Activated CD8-positive, alpha-beta memory T cell treated with anti-CD3 and anti-CD28 coated beads, Interleukin-2, amount 50 U/mL, for 24 hours (primary cell): ENCODE results near the gene EIPR1.

Source experiments
- DNase-seq: peaks from one replicate; pipeline ENCODE4 v3.0.0-alpha.2; 2020; ENCODE audit errors: extremely low read depth

The EIPR1 gene

DNA sequence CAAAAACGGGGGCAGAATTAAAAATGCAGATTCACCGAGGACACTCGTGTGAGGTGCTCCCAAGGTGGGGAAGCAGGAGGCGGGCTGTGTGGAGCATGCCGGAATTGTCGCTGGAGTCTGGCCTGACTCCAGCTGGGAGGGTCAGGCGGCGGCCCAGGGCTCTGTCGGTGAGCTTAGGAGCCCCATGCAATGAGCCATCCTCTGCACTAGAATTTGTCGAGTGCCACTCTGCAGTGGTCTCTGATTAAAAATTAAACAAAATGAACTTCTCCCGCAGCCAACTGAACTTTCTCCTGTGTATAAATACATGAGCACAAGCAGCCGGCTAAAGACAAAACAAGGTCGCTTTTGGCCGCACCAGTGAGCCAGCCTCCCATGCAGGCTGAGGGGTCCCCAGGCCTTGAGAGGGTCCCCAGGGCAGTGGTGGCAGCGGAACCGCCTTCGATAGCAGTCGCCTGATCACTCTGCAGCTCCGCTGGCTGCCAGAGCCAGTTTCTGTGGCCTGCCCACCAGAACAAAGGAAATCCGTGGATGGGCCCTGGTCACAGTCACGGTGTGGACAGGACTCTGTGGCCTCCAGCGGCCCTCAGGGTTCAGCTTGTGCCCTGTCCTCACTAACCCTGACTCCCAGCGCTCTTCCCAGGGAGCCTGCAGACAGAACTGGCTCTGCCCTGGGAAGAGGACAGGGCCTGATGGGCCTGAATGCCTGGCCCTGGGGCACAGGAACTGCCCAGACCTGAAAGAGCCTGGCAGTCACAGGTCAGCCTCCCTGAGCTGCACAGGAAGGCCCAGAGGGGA, 201.3 kb downstream of the EIPR1 start:
- no peak for DNase-seq

GRCh38 chr2:3175568-3175955, 202.1 kb downstream of the EIPR1 start:
- DNase-seq: no peak

DNA sequence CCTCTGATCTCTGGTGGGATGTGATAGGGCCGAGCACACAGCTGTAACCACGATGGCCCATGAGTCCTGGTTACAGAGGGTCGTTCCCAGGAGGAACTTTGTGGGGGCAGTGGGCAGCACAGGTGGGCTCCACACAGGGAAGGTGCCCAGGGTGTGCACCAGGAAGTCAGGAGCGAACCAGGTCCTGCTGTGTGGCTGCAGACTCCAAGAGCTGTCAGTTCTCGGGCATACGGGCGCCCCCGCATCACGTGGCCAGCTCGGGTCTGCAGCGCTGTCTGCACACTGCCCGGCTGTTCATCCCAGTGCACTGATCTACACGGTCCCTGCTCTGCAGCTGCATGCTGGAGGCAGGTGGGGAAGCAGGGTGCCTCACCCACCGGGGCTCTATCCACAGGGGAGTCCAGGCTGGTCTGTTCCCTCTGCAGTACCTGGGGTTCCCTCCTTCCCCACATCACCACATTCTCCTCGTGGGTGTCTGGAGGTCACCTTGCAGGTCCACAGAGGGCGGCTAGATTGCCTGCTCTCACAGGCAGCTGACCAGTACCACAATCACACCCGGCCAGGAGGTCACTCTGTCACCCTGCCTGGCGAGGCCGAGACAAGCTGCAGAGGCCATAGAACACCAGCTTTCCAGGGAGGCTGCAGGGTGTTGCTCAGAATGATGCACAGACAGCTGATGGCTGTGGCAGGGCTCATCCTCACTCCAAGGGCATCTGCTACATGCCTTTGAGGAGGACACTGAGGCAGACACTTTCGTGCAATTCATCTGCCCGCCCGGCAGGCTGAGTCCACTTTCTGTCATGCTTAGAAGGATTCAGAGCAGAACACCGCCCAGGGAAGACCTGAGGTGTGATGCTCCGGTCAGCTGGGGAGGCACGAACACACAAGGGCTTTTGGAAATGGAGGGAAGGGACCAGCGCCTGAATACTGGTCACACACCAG, 202.7 kb downstream of the EIPR1 start:
- no peak for DNase-seq

- no peak for DNase-seq
Observed at GRCh38 chr2:3173031-3173430, 204.6 kb downstream of the EIPR1 start.

GRCh38 chr2:3172265-3172935, 205.2 kb downstream of the EIPR1 start:
- DNase-seq: no peak

DNA sequence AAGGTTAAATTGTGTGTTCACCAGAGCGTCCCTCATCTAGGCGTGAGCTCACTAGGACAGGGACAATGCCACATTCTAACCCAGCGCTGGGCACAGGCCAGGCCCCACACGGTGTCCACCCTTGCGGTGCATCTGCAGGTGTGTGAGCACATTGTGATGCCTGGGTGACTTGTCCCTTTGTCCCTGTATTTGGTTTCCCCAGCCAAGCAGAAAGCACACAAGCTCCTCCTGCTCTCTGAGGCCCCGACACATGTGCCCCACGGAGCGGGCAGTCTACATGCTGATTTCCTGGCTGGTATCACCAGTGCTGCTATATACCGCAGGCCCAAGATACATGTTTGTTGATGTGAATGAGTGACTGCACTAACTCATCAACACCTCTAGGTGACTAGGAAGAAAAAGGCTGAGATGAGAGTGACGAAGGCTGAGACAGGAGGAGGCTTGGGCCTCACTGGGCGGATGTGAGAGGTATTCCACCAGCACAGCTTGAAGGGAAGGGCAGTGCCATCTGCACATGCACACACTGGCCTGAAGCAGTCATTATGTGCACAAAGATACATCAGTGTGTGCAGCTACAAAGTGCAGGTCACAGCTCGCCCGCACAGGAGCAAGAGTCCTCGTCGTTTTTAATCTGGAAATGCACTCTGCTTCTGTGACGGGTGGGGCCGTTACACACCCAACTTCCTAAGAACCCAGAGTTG, 205.9 kb downstream of the EIPR1 start:
- no peak for DNase-seq

DNA sequence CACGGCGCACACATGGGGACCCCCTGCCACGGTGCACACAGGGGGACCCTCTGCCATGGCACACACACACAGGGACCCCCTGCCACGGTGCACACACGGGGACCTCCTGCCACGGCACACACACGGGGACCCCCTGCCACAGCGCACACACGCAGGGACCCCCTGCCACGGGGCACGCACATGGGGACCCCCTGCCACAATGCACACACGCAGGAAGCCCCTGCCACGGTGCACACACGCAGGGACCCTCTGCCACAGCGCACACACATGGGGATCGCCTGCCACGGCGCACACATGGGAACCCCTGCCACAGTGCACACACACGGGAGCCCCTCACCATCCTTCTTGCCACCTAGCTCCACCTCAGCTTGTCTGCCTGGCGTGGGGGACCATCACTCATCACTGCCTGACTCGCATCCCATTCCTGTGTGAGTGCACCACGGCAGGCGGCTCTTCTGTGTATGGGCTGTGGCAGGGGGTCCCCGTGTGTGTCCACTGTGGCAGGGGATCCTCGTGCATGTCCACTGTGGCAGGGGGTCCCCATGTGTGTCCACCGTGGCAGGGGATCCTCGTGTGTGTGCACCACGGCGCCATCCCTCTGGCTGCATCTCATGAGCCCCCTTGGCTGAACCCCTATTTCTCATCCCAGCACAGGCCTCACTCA, 206.7 kb downstream of the EIPR1 start:
- no peak for DNase-seq

DNA sequence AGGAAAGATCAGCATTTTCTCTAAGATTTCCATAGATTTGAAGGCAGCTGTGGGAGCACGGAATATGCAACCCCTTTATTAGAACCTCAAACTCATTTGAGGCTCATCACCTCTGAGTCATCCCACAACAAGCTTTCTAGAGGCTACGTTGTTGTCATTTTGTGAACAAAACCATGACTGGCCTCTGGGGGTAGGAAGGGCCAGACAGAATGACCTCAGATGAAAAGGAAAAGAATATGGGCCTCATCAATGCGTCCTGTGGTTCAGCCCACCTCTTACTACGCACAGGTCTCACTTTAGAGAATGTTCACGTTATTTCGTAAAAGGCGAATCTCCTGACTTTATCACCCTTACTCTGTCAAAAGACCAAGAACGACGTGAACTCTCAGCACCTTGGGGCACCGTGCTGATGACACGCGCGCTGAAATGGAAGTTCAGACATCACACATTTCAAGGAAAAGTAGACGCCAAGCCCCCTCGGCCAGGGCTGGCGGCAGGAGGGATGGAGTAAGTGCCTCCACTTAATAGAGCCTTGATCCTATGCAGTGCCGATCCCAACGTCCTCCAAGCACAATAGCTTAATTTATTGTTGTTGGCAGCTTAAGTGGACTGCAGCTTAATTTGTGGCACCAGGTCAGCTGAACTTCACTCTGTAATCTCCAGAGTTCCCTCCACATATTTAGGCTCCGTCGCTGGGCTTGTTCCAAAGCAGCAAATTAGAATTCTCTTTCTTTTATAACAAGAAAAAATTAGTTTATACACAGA, 208.3 kb downstream of the EIPR1 start:
- no peak for DNase-seq

DNA sequence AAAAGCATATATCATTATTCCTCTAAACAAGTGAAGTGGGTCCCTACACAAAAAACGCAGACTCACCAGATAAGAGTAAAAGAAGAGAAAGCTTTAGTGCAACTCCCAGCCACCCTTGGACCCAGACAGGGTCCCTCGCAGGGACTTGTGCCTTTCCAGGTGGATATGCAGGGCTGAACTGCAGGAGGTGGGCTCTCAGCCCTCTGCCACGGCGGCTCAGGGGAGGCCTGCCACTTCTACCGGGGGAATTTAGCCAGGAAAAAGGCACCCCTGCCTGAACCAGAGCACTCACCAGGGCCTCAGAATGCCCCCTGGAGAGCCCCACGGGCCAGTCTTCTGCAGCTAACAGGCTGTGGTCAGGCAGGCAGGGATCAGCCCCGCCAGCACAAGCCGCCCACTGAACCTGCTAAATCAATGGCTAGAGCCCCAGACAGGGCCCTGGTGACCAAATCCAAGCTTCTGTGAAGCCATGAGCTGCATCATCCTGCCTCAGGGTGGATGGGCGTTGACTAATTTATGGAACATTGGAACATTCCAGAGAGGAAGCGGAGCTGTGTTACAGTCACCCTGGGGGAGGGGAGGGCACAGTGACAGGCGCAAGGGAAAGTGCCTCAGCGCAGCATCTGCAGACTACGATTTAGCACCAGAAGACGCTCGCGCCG, 209.3 kb downstream of the EIPR1 start:
- DNase-seq: no peak

DNA sequence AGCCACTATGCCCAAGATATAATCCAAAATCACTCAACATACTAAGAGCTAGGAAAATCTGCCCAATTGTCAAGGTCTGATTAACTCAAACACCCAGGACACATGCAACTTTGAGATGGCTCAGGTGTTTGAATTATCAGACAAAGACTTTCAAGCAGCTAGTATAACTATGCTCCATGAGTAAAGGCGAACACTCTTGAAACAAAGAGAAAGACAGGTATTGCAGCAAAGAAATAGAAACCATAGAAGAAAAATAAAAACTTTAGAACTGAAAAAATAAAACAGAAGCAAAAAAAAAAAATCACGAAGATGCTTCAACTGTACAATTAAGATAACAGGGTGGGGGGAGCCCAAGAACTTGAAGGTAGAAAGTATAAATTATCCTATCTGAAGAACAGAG, 214.2 kb downstream of the EIPR1 start:
- no peak for DNase-seq

GRCh38 chr2:3162442-3163077, 215.1 kb downstream of the EIPR1 start:
- no peak for DNase-seq

DNA sequence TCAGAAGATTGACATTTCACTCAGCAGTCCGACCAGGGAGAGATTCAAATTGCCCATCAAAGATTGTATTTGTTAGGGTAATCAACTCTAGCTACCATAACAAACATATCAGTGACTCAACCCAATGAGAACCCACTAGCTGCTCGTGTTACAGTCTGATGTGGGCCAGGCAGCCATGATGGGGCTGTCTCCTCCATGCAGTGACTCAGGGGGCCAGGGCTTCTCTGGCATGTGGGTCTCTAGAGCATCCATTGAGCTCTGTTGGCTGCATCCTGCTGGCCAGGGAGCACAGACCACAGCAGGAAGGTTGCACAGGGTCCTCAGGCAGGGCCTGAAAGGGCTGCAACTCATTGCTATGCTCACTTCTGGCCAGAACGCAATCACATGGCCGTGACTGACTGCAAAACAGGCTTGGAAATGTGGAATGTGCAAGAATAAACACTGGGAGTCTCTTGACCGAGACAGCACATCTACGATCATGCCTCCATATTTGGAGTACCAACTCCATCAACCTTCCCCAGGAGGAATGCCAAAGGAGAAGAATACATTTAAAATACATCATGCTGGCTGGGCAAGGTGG, 216.8 kb downstream of the EIPR1 start:
- DNase-seq: no peak

DNA sequence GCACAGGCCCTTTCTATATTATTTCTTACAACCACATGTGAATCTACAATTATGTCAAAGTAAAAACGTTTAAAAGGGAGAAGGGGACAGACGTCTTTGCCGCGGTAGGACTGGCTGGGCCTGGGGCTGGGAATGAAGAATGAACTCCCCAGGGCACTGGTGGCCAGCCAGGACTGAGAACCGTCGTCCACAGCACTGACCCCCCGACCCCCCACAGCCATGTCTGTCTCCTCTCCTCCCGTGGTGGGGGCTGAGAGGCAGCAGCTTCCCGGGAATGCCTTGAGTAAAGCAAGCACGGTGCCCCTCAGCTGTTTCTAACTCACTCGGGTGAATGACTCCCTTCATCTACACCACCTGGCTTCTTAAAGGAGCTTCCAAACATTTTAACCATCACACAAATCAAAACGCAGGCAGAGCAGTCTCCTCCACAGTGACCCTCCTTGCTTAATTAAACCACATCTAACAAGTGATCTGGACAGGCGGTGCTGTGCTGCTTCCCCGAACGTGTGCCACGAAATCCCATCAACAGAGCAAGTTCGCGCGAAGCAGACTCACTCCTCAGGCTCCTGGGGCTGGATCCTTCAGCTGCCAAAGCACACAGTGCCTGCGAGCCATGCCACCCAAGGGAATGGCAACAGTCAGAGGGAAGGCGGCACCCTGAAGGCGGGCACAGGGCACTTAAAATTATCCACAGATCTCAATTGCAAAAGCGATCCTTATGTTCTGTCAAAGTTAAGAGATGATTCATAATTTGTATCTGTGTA, 217.7 kb downstream of the EIPR1 start:
- DNase-seq: no peak

DNA sequence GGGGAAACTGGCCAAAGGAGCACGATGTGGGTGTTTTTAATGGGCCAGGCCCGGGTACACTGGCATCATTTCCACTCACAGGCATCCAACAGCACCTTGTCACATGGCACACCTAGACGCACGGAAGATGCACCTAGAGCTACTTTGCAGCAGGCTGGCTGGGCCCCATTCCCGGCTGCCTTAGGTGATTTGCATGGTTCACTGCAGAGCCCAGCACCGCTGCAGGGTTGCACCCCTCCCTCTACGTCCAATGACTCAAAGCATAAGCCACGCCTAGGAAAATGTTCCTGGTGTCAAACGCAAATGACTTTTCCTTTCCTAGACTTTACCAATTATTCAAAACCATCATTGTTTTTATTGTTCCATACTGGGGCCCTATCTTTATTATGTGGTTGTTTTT, 222.9 kb downstream of the EIPR1 start:
- no peak for DNase-seq

DNA sequence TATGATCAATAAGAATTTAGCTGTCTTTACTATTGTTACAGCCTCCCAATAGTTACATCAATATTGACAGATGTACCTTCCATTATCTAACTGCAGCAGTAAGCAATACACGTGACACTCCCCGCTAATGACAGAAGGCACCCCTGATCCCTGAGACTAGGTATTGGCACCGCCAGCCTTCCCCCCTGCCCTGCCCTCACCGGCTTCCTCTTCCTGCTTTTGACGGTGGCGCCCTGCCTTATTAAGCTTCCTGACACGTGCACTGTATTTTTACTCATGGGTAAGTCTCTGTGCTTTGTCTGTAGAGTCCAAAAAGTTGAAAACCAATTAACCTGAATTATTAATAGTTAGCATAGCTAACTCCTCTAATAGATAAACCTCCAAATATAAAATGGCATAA, 223.5 kb downstream of the EIPR1 start:
- DNase-seq: no peak

GRCh38 chr2:3151153-3151918, 226.3 kb downstream of the EIPR1 start:
- no peak for DNase-seq

- DNase-seq: no peak
Observed at GRCh38 chr2:3149441-3150217, 228.0 kb downstream of the EIPR1 start.
